Kidney epithelial cell (primary cell): ENCODE data around the gene ETV6. TPM values are rescaled to one million over a fixed set of nuclear protein-coding genes. Genes with fewer than 3 reads are reported as not detected.

Source experiments
- DNase-seq: peaks from one replicate; pipeline ENCODE4 v3.0.0-alpha.2; 2010; ENCODE audit warnings: low read depth
- H3K27me3 ChIP-seq: 2 replicates; pipeline ENCODE4 v1.6.0; 2011; ENCODE audit warnings: low read length; ENCODE audit not compliant: control insufficient read depth, insufficient read depth
- H3K36me3 ChIP-seq: 2 replicates; pipeline ENCODE4 v1.5.1; 2011; ENCODE audit warnings: low read length; ENCODE audit not compliant: control insufficient read depth, insufficient read depth
- H3K4me3 ChIP-seq: 2 replicates; pipeline ENCODE4 v1.5.1; 2011; ENCODE audit warnings: low read depth, mild to moderate bottlenecking, control low read depth, low read length
- CTCF ChIP-seq: IDR thresholded peaks from 2 replicates; pipeline ENCODE4 v1.5.1; 2011; ENCODE audit warnings: mild to moderate bottlenecking, moderate library complexity, low read length, control low read depth, inconsistent platforms; ENCODE audit not compliant: insufficient read depth, poor library complexity, severe bottlenecking
- total RNA-seq: library from RNA; depleted of rRNA; stranded (reverse); fragments of >200 nt; gene quantifications from 2 replicates; pipeline ENCODE4 v1.2.3, GENCODE V29; 2015

Gene ETV6
- total RNA-seq, 1 donor from 2014 or later = 17.6 TPM

- no peaks in the 10 kb centered on the region for H3K27me3 ChIP-seq
- TF ChIP-seq CTCF = no peak
- no peak overlapping the region for H3K4me3 ChIP-seq
- no peak for DNase-seq
- no peaks in the 10 kb centered on the region for H3K36me3 ChIP-seq
These were observed 177.1 kb downstream of the ETV6 start for GRCh38 chr12:11826574-11826973.

- TF ChIP-seq CTCF = no peak
These were observed 177.9 kb downstream of the ETV6 start for GRCh38 chr12:11827091-11828061.

GRCh38 chr12:11829764-11830194, 180.3 kb downstream of the ETV6 start:
- no peak for TF ChIP-seq CTCF
- H3K36me3 ChIP-seq = no peaks in the 10 kb centered on the region
- H3K27me3 ChIP-seq = no peaks in the 10 kb centered on the region
- no peak overlapping the region for H3K4me3 ChIP-seq
- no peak for DNase-seq

More at GRCh38 chr12:11827091-11828061, 177.9 kb downstream of the ETV6 start:
- no peaks in the 10 kb centered on the region for H3K36me3 ChIP-seq
- H3K27me3 ChIP-seq = no peaks in the 10 kb centered on the region
- no peak overlapping the region for H3K4me3 ChIP-seq
- no peak for DNase-seq

- no peak for TF ChIP-seq CTCF
- DNase-seq = no peak
- Histone ChIP-seq H3K36me3 (no peaks in the 10 kb centered on the region), H3K27me3 (no peaks in the 10 kb centered on the region), H3K4me3 (no peak overlapping the region)
These were observed 180.9 kb downstream of the ETV6 start for GRCh38 chr12:11830307-11830801.

- H3K27me3 ChIP-seq = no peaks in the 10 kb centered on the region
- H3K36me3 ChIP-seq = no peaks in the 10 kb centered on the region
- no peak for TF ChIP-seq CTCF
- no peak for DNase-seq
- no peak overlapping the region for H3K4me3 ChIP-seq
These were observed 182.6 kb downstream of the ETV6 start for GRCh38 chr12:11832093-11832492.
